AG10803 (cell line): ENCODE data around the gene FEN1.
A peak's percentile ranks its signal among the peaks of the same experiment; 100 is the strongest.

Experiments
- DNase-seq: peaks from one replicate; pipeline ENCODE4 v3.0.0; 2010; ENCODE audit warnings: low read depth
- H3K4me3 ChIP-seq: 2 replicates; pipeline ENCODE4 v1.5.1; 2011; ENCODE audit warnings: mild to moderate bottlenecking, low read length, control low read depth
- CTCF ChIP-seq: conservative IDR thresholded peaks from 2 replicates; pipeline ENCODE4 v1.5.1; 2011; ENCODE audit warnings: mild to moderate bottlenecking, low read length, control low read depth, inconsistent platforms

The FEN1 gene

GRCh38 chr11:61833926-61834277, 41.2 kb downstream of the FEN1 start:
- no peak for TF ChIP-seq CTCF
- no peak for DNase-seq
- no peak overlapping the region for H3K4me3 ChIP-seq

GRCh38 chr11:61834278-61835048, 41.8 kb downstream of the FEN1 start:
- no peak overlapping the region for H3K4me3 ChIP-seq
- DNase-seq = peak; percentile 58
- TF ChIP-seq CTCF = no peak

- no peak for TF ChIP-seq CTCF
- H3K4me3 ChIP-seq = no peak overlapping the region
- no peak for DNase-seq
These were observed 43.5 kb downstream of the FEN1 start for GRCh38 chr11:61836193-61836592.

GRCh38 chr11:61837411-61838005, 44.8 kb downstream of the FEN1 start:
- H3K4me3 ChIP-seq = no peak overlapping the region
- no peak for TF ChIP-seq CTCF
- DNase-seq = no peak

GRCh38 chr11:61838501-61838900, 45.8 kb downstream of the FEN1 start:
- H3K4me3 ChIP-seq = no peak overlapping the region
- no peak for TF ChIP-seq CTCF
- no peak for DNase-seq

DNA sequence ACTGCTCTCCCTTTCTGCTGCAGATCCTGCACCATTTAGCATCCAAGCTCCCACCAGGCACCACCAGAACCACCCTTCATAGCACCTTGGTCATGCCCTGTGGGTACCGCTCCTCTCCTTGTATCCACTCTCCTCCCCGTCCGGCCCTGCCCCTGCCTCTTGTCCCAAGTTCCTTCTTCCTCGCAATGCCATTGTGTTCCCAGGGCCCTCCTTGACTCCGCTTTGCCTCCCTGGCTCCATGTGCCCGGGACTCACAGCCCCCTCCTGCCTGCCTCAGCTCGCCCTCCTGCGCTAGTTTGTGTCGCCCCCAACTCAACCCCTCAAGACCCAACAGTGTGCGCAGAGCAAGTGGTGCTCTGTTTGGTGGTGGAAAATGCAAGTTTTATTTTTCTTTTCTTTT, 46.2 kb downstream of the FEN1 start:
- H3K4me3 ChIP-seq = no peak overlapping the region
- DNase-seq = no peak
- TF ChIP-seq CTCF = no peak

DNA sequence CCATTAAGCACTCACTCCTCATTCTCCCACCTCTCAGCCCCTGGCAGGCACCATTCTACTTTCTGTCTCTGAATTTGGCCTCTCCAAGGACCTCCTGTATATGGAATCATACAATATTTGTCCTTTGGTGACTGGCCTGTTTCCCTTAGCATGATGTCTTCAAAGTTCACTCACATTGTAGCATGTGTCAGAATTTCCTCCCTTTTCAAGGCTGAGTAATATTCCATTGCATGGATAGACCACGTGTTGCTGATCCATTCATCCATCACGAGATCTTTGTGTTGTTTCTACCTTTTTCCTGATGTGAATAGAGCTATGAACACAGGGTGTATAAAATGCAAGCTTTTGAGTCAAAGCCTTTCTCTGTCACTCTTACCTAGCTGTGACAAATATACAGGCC, 47.0 kb downstream of the FEN1 start:
- TF ChIP-seq CTCF = no peak
- no peak for DNase-seq
- no peak overlapping the region for H3K4me3 ChIP-seq
